ENCODE measurements around the gene GJD3. TPM values are rescaled to one million over a fixed set of nuclear protein-coding genes. Genes with fewer than 3 reads are reported as not detected.
"Not testable (repeated sequence)": the region's sequence is repeated elsewhere in the genome, so short reads cannot be mapped to it uniquely, and the experiment has no call there.

The GJD3 gene
- total RNA-seq, 1 donor from 2014 or later, result 0.36 TPM

DNA sequence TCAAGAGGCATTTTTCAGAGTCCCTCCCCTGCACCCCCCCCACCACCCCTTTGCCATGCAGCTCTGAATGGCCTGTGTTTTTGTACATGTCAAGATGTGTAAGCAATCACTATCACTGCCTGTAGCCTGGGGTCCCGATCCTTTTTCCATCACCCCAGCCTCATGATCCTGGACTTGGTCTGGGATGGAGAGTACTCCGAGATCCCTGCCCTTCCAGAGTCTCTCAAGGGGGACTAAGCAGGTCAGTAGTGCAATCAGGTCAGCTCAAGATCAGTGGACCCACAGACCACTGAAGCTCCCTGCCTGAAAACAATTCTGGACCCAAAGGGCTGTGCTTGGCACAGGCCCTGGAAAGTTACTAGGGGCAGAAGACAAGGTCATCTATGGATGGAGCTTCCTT, 7.5 kb upstream of the GJD3 start:
- DNase-seq (ENCODE audit: extremely low spot score, unreplicated experiment), result no peak

GRCh38 chr17:40371261-40371929, 6.9 kb upstream of the GJD3 start:
- H3K27me3 Mint-ChIP-seq, result no peaks in the 10 kb centered on the region
- peaks cover 11% of the 10 kb centered on the region for H3K9me3 Mint-ChIP-seq
- DNase-seq (ENCODE audit: extremely low spot score, unreplicated experiment), result no peak
- peaks cover 6% of the 10 kb centered on the region for H3K36me3 Mint-ChIP-seq
- TF ChIP-seq, protein P1, sequence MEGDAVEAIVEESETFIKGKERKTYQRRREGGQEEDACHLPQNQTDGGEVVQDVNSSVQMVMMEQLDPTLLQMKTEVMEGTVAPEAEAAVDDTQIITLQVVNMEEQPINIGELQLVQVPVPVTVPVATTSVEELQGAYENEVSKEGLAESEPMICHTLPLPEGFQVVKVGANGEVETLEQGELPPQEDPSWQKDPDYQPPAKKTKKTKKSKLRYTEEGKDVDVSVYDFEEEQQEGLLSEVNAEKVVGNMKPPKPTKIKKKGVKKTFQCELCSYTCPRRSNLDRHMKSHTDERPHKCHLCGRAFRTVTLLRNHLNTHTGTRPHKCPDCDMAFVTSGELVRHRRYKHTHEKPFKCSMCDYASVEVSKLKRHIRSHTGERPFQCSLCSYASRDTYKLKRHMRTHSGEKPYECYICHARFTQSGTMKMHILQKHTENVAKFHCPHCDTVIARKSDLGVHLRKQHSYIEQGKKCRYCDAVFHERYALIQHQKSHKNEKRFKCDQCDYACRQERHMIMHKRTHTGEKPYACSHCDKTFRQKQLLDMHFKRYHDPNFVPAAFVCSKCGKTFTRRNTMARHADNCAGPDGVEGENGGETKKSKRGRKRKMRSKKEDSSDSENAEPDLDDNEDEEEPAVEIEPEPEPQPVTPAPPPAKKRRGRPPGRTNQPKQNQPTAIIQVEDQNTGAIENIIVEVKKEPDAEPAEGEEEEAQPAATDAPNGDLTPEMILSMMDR (conservative IDR thresholded peaks at IDR 0.05), result no peak
- peaks cover 8% of the 10 kb centered on the region for H3K4me1 Mint-ChIP-seq (ENCODE audit: unreplicated experiment)
- H3K27ac Mint-ChIP-seq, result no peak overlapping the region
- H3K4me3 Mint-ChIP-seq, result no peak overlapping the region

More for the DNA sequence above, 7.5 kb upstream of the GJD3 start:
- TF ChIP-seq, protein P1 (conservative IDR thresholded peaks at IDR 0.05), result no peak
- no peak overlapping the region for H3K4me3 Mint-ChIP-seq
- peaks cover 11% of the 10 kb centered on the region for H3K9me3 Mint-ChIP-seq
- no peaks in the 10 kb centered on the region for H3K27me3 Mint-ChIP-seq
- peaks cover 6% of the 10 kb centered on the region for H3K36me3 Mint-ChIP-seq
- no peak overlapping the region for H3K27ac Mint-ChIP-seq
- peaks cover 8% of the 10 kb centered on the region for H3K4me1 Mint-ChIP-seq (ENCODE audit: unreplicated experiment)

- Mint-ChIP-seq H3K9me3 (peaks cover 11% of the 10 kb centered on the region), H3K4me1 (ENCODE audit: unreplicated experiment) (peaks cover 8% of the 10 kb centered on the region), H3K27me3 (no peaks in the 10 kb centered on the region), H3K36me3 (peaks cover 6% of the 10 kb centered on the region), H3K27ac (no peak overlapping the region), H3K4me3 (no peak overlapping the region)
- no peak for DNase-seq (ENCODE audit: extremely low spot score, unreplicated experiment)
- TF ChIP-seq, protein P1 (conservative IDR thresholded peaks at IDR 0.05), result no peak
These were observed 5.4 kb upstream of the GJD3 start for GRCh38 chr17:40369923-40370322.

- H3K4me3 Mint-ChIP-seq; H3K27me3 Mint-ChIP-seq; H3K4me1 Mint-ChIP-seq (ENCODE audit: unreplicated experiment); H3K36me3 Mint-ChIP-seq; DNase-seq (ENCODE audit: extremely low spot score, unreplicated experiment); H3K27ac Mint-ChIP-seq: not testable (repeated sequence)
- H3K9me3 Mint-ChIP-seq, result peaks cover 11% of the 10 kb centered on the region
These were observed 3.2 kb upstream of the GJD3 start for GRCh38 chr17:40367728-40368127.

DNA sequence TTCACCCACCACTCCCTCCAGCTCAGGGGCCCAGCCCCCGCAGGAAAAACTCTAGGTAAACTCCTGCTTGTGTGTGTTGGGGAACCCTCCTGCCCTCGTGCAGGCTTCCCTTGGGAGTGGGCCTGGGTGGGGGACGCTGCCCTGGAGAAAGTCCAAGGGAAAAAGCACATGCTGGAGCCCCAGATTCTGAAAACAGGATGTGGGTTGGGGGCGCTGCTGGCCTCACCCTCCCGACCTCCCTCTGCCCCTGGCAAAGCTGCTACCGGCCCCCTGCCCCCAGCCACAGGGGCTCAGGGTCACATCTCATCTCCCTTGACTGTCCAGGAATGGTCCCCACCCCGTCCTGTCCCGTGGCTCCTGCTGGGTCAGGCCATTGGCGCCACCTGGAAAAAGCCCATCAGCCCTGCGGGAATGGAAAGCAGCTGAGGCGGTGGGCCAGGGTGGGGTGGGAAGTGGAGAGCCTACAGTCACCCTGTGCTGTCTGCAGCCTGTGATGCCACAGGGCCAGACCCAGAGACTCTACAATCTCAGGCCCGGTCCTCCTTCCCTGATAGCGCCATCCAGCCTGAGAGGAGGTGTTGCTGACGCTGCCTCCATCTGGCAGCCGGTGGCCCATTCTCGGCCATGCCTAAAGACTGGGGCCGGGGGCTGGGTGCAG, 2.5 kb upstream of the GJD3 start:
- H3K4me1 Mint-ChIP-seq (ENCODE audit: unreplicated experiment), result no peaks in the 10 kb centered on the region

More for the DNA sequence above, 2.5 kb upstream of the GJD3 start:
- Mint-ChIP-seq H3K27ac (no peak overlapping the region), H3K36me3 (no peaks in the 10 kb centered on the region), H3K4me3 (no peak overlapping the region), H3K9me3 (peaks cover 5% of the 10 kb centered on the region), H3K27me3 (peaks cover 11% of the 10 kb centered on the region)
- DNase-seq (ENCODE audit: extremely low spot score, unreplicated experiment), result no peak
- TF ChIP-seq, protein P1 (conservative IDR thresholded peaks at IDR 0.05), result no peak
